Lower leg skin (tissue), 4 donors: ENCODE measurements around the gene CD209. TPM values are rescaled to one million over a fixed set of nuclear protein-coding genes. Genes with fewer than 3 reads are reported as not detected.

Experiments used
- DNase-seq, 2 donors: peaks; one replicate each; pipeline ENCODE4 v3.0.0-alpha.2; 2019; ENCODE audit warnings: low spot score in 2 of 2
- H3K4me3 ChIP-seq: fragments of 200-600 bp; sonication (generic); 2 replicates; pipeline ENCODE4 v1.5.1; 2017; ENCODE audit warnings: mild to moderate bottlenecking, low read depth; ENCODE audit not compliant: poor library complexity, severe bottlenecking
- CTCF ChIP-seq, 3 donors: fragments of 450-650 bp; IDR thresholded peaks; one replicate each; pipeline ENCODE4 v1.5.1; 2016; ENCODE audit warnings: antibody characterized with exemption in 3 of 3, mild to moderate bottlenecking in 3 of 3, moderate library complexity in 2 of 3
- POLR2A ChIP-seq, 2 donors: fragments of 450-650 bp; IDR thresholded peaks; one replicate each; pipeline ENCODE4 v1.6.1; 2016 to 2017; ENCODE audit warnings: antibody characterized with exemption in 2 of 2, mild to moderate bottlenecking in 1 of 2, moderate library complexity in 1 of 2
- WGBS, 2 donors: methylation state at CpG; one replicate each; pipeline ENCODE4 v1.1.5; 2018; 5-methylcytosine and 5-hydroxymethylcytosine counted together
- intact Hi-C: fragments of 100-400 bp; cut with DNase I; formaldehyde crosslinking; loops from one replicate; pipeline ENCODE4 v1.15.0; 2023; ENCODE audit warnings: low total_unique reads
- total RNA-seq, 4 donors: library from RNA; depleted of rRNA; stranded (reverse); fragments of >200 nt; gene quantifications; one replicate each; pipeline ENCODE4 v1.1.0, GENCODE V29; 2016

The CD209 gene
- total RNA-seq, 4 donors from 2014 or later: 0.55 to 2.1 (median 1.4) TPM

DNA sequence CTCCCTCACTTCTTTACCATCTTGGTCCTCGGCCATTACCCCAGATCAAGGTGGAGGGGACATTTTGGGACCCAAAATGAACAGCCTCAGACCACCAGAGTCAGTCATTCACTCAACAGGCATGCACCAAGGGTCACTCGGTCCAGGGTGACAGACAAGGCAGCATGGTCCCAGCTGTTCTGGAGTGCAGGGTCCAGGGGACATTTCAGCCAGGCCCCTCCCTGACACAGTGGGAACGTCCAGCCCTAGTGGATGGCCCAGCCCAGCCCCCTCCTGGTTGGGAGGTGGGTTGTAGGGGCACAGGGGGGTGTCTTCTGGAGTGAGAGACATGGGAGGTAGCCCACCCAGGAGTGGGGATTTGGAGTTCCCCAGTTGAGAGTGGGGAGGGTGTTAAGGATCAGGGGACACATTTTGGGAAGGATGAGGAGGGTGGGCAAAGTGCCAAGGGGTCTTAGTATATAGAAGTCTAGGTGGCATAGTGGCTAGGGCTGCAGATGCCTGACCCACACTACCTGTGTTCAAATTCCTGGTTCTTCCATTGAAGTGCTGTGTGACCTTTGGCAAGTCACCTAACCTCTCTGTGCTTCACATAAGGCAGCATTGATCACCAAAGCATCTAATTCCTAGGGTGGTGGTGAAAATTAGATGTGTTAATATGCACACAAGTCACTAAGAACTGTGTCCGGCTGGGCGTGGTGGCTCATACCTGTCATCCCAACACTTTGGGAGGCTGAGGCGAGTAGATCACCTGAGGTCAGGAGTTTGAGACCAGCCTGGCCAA is 42.9 kb downstream of the CD209 start:
- no peak for DNase-seq
- intact Hi-C loops: no loop called here
- WGBS, 2 donors: 75 to 77% methylated on average over 6 of the region's 6 CpGs
- TF ChIP-seq POLR2A (IDR thresholded peaks at IDR 0.05) (no peak), CTCF (IDR thresholded peaks at IDR 0.05) (no peak)
- no peak overlapping the region for H3K4me3 ChIP-seq

DNA sequence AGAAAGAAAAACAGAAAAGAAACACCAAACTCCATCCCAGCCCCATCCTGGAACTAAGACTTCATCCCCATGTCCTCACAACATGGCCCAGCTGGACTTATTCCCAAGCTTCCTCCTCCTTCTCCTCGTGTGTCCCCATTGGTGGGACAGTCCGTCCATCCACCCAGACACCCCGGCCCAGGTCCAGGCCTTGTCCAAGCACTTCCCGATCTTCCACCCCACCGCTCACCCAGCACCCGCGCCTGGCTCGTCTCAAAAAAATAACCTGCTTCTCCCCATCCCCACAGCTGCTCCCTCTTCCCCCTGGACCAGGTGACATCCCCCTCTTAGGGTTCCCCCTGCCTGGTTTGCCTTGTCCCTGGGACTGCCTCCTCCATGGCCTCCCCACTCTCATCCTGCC is 44.0 kb downstream of the CD209 start:
- 68 to 74% methylated on average over 8 of the region's 8 CpGs for WGBS, 2 donors
- intact Hi-C loops: no loop called here
- TF ChIP-seq CTCF (IDR thresholded peaks at IDR 0.05): no peak
- TF ChIP-seq POLR2A (IDR thresholded peaks at IDR 0.05): no peak
- no peak for DNase-seq
- no peak overlapping the region for H3K4me3 ChIP-seq

DNA sequence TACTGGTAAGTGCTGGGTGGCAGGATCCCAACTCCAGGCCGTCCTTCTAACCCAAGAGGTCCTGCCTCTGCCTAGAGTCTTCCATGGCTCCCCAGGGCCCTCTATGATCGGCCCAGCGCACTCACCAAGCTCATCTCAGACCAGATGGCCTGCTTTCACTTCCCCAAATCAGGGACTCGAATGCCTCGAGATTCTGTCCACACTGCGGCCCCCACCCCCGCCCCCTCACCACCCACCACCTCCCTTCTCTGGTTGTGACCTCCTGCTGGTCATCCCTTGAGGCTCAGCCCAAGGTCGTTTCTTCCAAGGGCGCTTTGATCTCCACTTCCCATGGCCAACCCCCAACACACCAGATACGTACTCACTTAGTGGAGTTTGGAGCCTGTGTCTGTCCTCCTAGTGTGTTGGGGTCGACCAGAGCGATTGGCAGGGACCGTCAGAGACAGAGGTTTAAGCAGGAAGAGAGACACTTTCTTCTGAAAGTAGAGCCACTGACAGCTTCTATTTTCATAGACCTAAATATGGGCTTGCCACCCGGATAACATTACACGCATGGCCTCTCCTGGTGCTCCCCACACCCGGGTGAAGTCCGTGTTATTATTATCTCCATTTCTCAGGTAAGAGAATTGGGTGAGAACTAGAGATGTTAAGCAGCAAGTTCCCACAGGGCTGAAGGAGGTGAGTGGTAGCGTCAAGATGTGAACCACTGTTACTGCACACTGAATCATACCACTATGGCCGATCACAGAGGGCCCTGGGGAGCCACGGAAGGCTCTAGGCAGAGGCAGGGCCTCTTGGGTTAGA is 45.5 kb downstream of the CD209 start, which contains the start of gene FCER2:
Gene FCER2 (minus strand): TSS at position 478 of the 804 bp plus-strand sequence. CDS start 2,371 bp downstream, outside the sequence.
- no peak within 1 kb of the TSS for H3K4me3 ChIP-seq
- WGBS, 2 donors: 55 to 60% methylated on average over 20 of the region's 20 CpGs
- no peak for DNase-seq
- intact Hi-C loops: no loop called here
- TF ChIP-seq POLR2A (IDR thresholded peaks at IDR 0.05) (no peak), CTCF (IDR thresholded peaks at IDR 0.05) (no peak)

- H3K4me3 ChIP-seq: no peak overlapping the region
- WGBS, 2 donors: 92 to 95% methylated on average over 6 to 12 of the region's 12 CpGs
- no peak for TF ChIP-seq CTCF (IDR thresholded peaks at IDR 0.05)
- no peak for TF ChIP-seq POLR2A (IDR thresholded peaks at IDR 0.05)
- peak in 1 of 2 donors; percentile 9 for DNase-seq
- intact Hi-C loops: no loop called here
Measured at GRCh38 chr19:7701049-7701653, 46.2 kb downstream of the CD209 start.

DNA sequence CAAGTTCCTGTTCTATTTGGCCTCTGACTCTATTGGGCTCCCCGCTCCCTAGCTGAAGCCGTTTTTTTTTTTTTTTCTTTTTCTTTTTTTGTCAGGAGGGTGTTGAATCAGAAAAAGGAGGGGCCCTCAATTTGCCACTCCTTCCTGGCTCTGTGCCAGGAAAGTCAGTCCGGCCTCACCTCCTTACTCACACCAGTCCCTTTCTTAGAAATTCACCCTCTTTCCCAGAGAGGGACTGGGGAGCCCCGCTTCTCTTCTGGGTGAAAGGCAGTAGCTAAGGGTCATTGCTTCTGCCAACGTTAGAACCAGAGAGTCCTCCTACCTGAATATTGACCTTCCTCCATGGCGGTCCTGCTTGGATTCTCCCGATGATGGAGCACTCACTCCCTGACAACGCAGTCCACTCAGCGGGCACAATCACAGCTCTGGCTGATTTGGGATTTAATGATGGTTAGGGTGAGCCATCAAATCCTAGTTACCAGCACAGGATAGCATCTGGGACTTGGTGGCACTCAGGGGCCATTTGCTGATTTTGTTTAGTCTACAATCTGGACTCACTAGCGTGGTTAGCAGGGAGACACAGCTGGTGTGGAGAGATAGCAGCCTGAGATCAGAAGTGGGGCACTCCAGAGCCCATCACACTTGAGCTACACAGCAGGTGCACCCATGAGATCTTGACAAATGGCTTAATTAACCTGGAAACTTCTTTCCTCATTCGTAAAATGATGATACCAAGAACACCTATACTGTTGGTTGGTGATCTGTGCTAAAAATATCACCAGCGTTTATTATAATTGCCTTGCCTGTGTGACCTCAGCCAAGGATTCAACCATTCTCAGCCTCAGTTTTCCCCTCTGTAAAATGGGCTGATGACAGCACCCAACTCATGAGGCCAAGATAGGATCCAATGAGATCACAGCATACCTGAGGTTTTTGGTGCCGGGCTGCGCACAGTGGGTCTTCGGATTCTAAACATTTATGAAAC is 47.6 kb downstream of the CD209 start:
- 53% methylated on average over 15 of the region's 15 CpGs for WGBS, 2 donors
- intact Hi-C loops: no loop called here
- peak in 1 of 2 donors; percentile 6 for DNase-seq
- H3K4me3 ChIP-seq: no peak overlapping the region
- no peak for TF ChIP-seq POLR2A (IDR thresholded peaks at IDR 0.05)
- TF ChIP-seq CTCF (IDR thresholded peaks at IDR 0.05): no peak
